T-helper 2 cell (primary cell): ENCODE results near the gene PCDHGA2.
A peak's percentile ranks its signal among the peaks of the same experiment; 100 is the strongest.
"Not testable (repeated sequence)": the region's sequence is repeated elsewhere in the genome, so short reads cannot be mapped to it uniquely, and the experiment has no call there.

Source experiments
- DNase-seq, 5 experiments: peaks; one replicate each; pipeline versions ENCODE4 v3.0.0 to v3.0.0-alpha.2; 2012 to 2022
- total RNA-seq, 2 donors: gene quantifications; one replicate each; lab custom pipeline; 2026; lab: John Stamatoyannopoulos, UW

The PCDHGA2 gene
- total RNA-seq: 0 to 0.62 reads per million in 2 donors

GRCh38 chr5:141338538-141339306, at the start of gene PCDHGA2:
Gene PCDHGA2 (plus strand): TSS chr5:141338760.
- peak in 1 of 5 experiments; percentile 24 for DNase-seq

GRCh38 chr5:141298376-141298775, 40.2 kb upstream of the PCDHGA2 start:
- no peak for DNase-seq

- DNase-seq: no peak
These were observed 34.8 kb upstream of the PCDHGA2 start, which contains the start of gene SLC25A2 for GRCh38 chr5:141303756-141304155. Gene SLC25A2 (minus strand): TSS chr5:141304049. CDS start chr5:141303865, 184 bp downstream.

GRCh38 chr5:141306630-141307029, 31.9 kb upstream of the PCDHGA2 start:
- no peak for DNase-seq

- DNase-seq: no peak
These were observed 24.8 kb upstream of the PCDHGA2 start for GRCh38 chr5:141313711-141314110.

GRCh38 chr5:141316963-141317362, 21.6 kb upstream of the PCDHGA2 start:
- not testable (repeated sequence) for DNase-seq

- no peak for DNase-seq
These were observed 19.4 kb upstream of the PCDHGA2 start for GRCh38 chr5:141319202-141319601.

- no peak for DNase-seq
These were observed 18.9 kb upstream of the PCDHGA2 start for GRCh38 chr5:141319699-141320098.

GRCh38 chr5:141320225-141321169, 18.1 kb upstream of the PCDHGA2 start, which contains the start of gene TAF7:
Gene TAF7 (minus strand): TSS chr5:141320784. CDS start chr5:141320044, 740 bp downstream.
- peak; percentile 79 to 95 (median 86) for DNase-seq

- no peak for DNase-seq
These were observed 16.3 kb upstream of the PCDHGA2 start for GRCh38 chr5:141322261-141322660.

- peak; percentile 25 to 76 (median 49) for DNase-seq
These were observed 12.3 kb upstream of the PCDHGA2 start for GRCh38 chr5:141326088-141326854.

GRCh38 chr5:141328231-141328630, 10.3 kb upstream of the PCDHGA2 start:
- DNase-seq: no peak

GRCh38 chr5:141330299-141331080, 8.1 kb upstream of the PCDHGA2 start, which contains the start of gene PCDHGA1:
Gene PCDHGA1 (plus strand): TSS chr5:141330514.
- peak in 1 of 5 experiments; percentile 41 for DNase-seq

- DNase-seq: not testable (repeated sequence)
These were observed 6.0 kb upstream of the PCDHGA2 start for GRCh38 chr5:141332571-141332970.

- DNase-seq: not testable (repeated sequence)
These were observed 2.3 kb downstream of the PCDHGA2 start for GRCh38 chr5:141340781-141341354.

GRCh38 chr5:141342773-141343172, 4.2 kb downstream of the PCDHGA2 start:
- no peak for DNase-seq

- DNase-seq: peak in 1 of 5 experiments; percentile 38
These were observed 4.8 kb downstream of the PCDHGA2 start, which contains the start of gene PCDHGA3 for GRCh38 chr5:141343242-141343952. Gene PCDHGA3 (plus strand): TSS chr5:141343829. CDS start chr5:141344034, 205 bp downstream.

- DNase-seq: no peak
These were observed 5.4 kb downstream of the PCDHGA2 start for GRCh38 chr5:141343953-141344463.

GRCh38 chr5:141345327-141345726, 6.8 kb downstream of the PCDHGA2 start:
- no peak for DNase-seq

GRCh38 chr5:141346017-141346416, 7.5 kb downstream of the PCDHGA2 start:
- DNase-seq: not testable (repeated sequence)
